Neuronal stem cell (in vitro differentiated cells): ENCODE data around the gene NHS. TPM values are rescaled to one million over a fixed set of nuclear protein-coding genes. Genes with fewer than 3 reads are reported as not detected.
A peak's percentile ranks its signal among the peaks of the same experiment; 100 is the strongest.

Experiments
- DNase-seq: peaks from one replicate; pipeline ENCODE4 v3.0.0-alpha.2; 2013; ENCODE audit warnings: low spot score
- H2AFZ ChIP-seq: one replicate; pipeline ENCODE4 v1.6.1; 2013; ENCODE audit warnings: mild to moderate bottlenecking, low read length, inconsistent platforms
- H2AK5ac ChIP-seq: 2 replicates; pipeline ENCODE4 v1.6.1; 2013; ENCODE audit warnings: low read depth, mild to moderate bottlenecking, inconsistent platforms, low read length, moderate library complexity, mixed read lengths
- H2BK120ac ChIP-seq: 2 replicates; pipeline ENCODE4 v1.6.1; 2013; ENCODE audit warnings: low read depth, mild to moderate bottlenecking, inconsistent platforms, low read length, moderate library complexity, mixed read lengths
- H2BK12ac ChIP-seq: one replicate; pipeline ENCODE4 v1.6.1; 2013; ENCODE audit warnings: low read length, inconsistent platforms
- H2BK15ac ChIP-seq: 2 replicates; pipeline ENCODE4 v1.6.1; 2013; ENCODE audit warnings: mild to moderate bottlenecking, low read length, inconsistent platforms, mixed read lengths
- H2BK5ac ChIP-seq: one replicate; pipeline ENCODE4 v1.6.1; 2013; ENCODE audit warnings: inconsistent platforms, mild to moderate bottlenecking, low read length, moderate library complexity
- H3K14ac ChIP-seq: one replicate; pipeline ENCODE4 v1.6.1; 2013; ENCODE audit warnings: low read length, inconsistent platforms
- H3K18ac ChIP-seq: 2 replicates; pipeline ENCODE4 v1.6.1; 2013; ENCODE audit warnings: low read length, inconsistent platforms
- H3K23ac ChIP-seq: 2 replicates; pipeline ENCODE4 v1.6.1; 2013; ENCODE audit warnings: low read depth, mild to moderate bottlenecking, mixed read lengths, low read length, inconsistent platforms; ENCODE audit not compliant: poor library complexity
- H3K27ac ChIP-seq: replicated peaks from 3 replicates; pipeline ENCODE4 v1.5.1; 2013; ENCODE audit warnings: low read length, inconsistent platforms
- H3K27me3 ChIP-seq, 3 experiments: 2 replicates each; pipeline ENCODE4 v1.6.1; 2013; ENCODE audit warnings: low read length in 3 of 3, mild to moderate bottlenecking in 2 of 3, inconsistent platforms in 1 of 3, low read depth in 1 of 3, mixed read lengths in 1 of 3, moderate library complexity in 1 of 3; ENCODE audit not compliant: control insufficient read depth in 3 of 3, insufficient read depth in 3 of 3
- H3K36me3 ChIP-seq, 2 donors: replicated peaks in 1 of 2; 2 replicates each; pipeline ENCODE4 v1.6.1; 2013; ENCODE audit warnings: low read length in 2 of 2; ENCODE audit not compliant: control insufficient read depth in 2 of 2, insufficient read depth in 2 of 2
- H3K4ac ChIP-seq: 2 replicates; pipeline ENCODE4 v1.6.1; 2013; ENCODE audit warnings: inconsistent platforms, mild to moderate bottlenecking, low read length, moderate library complexity
- H3K4me1 ChIP-seq, 2 donors: 1 replicate in 1 of 2; 2 replicates in 1 of 2; pipeline ENCODE4 v1.6.1; 2013; ENCODE audit warnings: low read length in 2 of 2, low read depth in 1 of 2; ENCODE audit not compliant: control insufficient read depth in 2 of 2, insufficient read depth in 1 of 2
- H3K4me2 ChIP-seq: one replicate; pipeline ENCODE4 v1.6.1; 2013; ENCODE audit warnings: mild to moderate bottlenecking, low read length, inconsistent platforms; ENCODE audit not compliant: insufficient read depth, poor library complexity, severe bottlenecking
- H3K4me3 ChIP-seq, 2 donors: 2 replicates each; pipeline ENCODE4 v1.5.1; 2013; ENCODE audit warnings: low read length in 2 of 2, mild to moderate bottlenecking in 2 of 2, inconsistent platforms in 1 of 2, moderate library complexity in 1 of 2
- H3K79me1 ChIP-seq: one replicate; pipeline ENCODE4 v1.6.1; 2013; ENCODE audit warnings: low read depth, mild to moderate bottlenecking, inconsistent platforms, low read length, moderate library complexity
- H3K9ac ChIP-seq: one replicate; pipeline ENCODE4 v1.6.1; 2013; ENCODE audit warnings: mild to moderate bottlenecking, low read depth, low read length, inconsistent platforms; ENCODE audit not compliant: poor library complexity
- H3K9me3 ChIP-seq, 2 donors: replicated peaks in 1 of 2; 2 replicates each; pipeline versions ENCODE3 to v1.6.1; 2013; ENCODE audit warnings: low read length in 2 of 2, mild to moderate bottlenecking in 2 of 2, inconsistent platforms in 1 of 2, low read depth in 1 of 2, mixed read lengths in 1 of 2, moderate library complexity in 1 of 2; ENCODE audit not compliant: control insufficient read depth in 2 of 2, insufficient read depth in 1 of 2
- H4K8ac ChIP-seq: one replicate; pipeline ENCODE4 v1.6.1; 2013; ENCODE audit warnings: low read depth, mild to moderate bottlenecking, inconsistent platforms, low read length, moderate library complexity
- H4K91ac ChIP-seq: one replicate; pipeline ENCODE4 v1.6.1; 2013; ENCODE audit warnings: low read length, low read depth, mild to moderate bottlenecking, inconsistent platforms; ENCODE audit not compliant: poor library complexity
- WGBS, 2 donors: extraction: QIAGEN DNeasy Blood & Tissue Kit; methylation state at CpG; one replicate each; pipeline ENCODE4 v1.1.7; 2013; ENCODE audit warnings: missing lambda C conversion rate in 2 of 2, mixed read lengths in 1 of 2; ENCODE audit not compliant: insufficient read length in 2 of 2, insufficient replicate concordance in 1 of 2; ENCODE audit errors: extremely low coverage in 2 of 2; 5-methylcytosine and 5-hydroxymethylcytosine counted together
- polyA plus RNA-seq, 2 experiments: library from polyadenylated mRNA; stranded (reverse); fragments of 200-250 nt; gene quantifications; one replicate each; pipeline ENCODE4 v1.2.3, GENCODE V29; 2013

NHS gene
- polyA plus RNA-seq (2013, experiment 1 of 2), result 0.92 TPM
- 0.98 TPM for polyA plus RNA-seq (2013, experiment 2 of 2)

DNA sequence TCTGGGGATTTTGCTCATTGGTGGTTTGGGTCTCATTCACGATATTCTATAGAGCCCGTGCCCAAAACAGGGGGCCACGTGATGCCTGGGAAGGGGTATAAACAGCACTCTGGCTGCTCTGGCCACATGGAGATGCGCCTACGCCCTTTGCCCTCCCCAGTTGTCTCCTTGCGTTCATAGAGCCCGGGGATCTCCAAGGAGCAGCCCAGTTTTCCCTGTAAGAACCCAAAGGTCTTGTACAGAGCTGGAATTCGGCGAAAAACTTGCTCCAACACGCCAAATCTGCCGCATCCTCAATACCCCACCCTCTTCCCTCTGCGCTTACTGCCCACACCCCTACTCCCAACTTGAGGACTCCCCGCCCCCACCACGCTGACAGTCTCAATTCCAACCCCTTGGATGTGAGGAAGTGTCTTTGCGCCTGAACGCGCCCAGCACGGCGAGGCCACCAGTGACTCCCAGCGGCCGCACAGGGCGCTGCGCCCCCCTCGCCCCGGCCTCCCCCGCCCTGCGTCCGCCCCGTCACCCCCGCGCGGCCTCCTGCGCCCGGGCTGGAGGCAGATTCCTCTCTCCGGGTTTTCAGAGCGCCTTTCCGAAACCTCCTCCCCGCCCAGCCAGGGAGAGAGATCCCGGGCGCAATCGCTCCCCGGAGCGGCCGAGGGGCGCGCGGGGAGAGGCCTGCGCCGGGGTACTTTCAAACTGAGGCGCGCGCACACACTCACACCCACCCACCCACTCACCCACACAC is at the start of gene NHS:
TSS of gene NHS (plus strand) at position 582 of the 748 bp plus-strand sequence. CDS start 558 bp downstream, outside the sequence.
- no peak within 1 kb of the TSS for H4K91ac ChIP-seq
- peaks cover 0 to 3% of the 10 kb centered on the region in 2 donors for H3K4me1 ChIP-seq
- no peaks in the 10 kb centered on the region for H3K79me1 ChIP-seq
- no peak within 1 kb of the TSS for H2BK120ac ChIP-seq
- no peak within 1 kb of the TSS for H3K4ac ChIP-seq
- peak within 1 kb of the TSS; percentile 41 for H2BK12ac ChIP-seq
- H3K9me3 ChIP-seq, result no peaks in the 10 kb centered on the region
- no peak within 1 kb of the TSS for H3K23ac ChIP-seq
- H3K36me3 ChIP-seq, result no peaks in the 10 kb centered on the region
- no peak within 1 kb of the TSS for H2BK5ac ChIP-seq
- H3K4me2 ChIP-seq, result peak within 1 kb of the TSS; percentile 73
- no peak within 1 kb of the TSS for H4K8ac ChIP-seq
- peak within 1 kb of the TSS; percentile 68 to 83 for H3K4me3 ChIP-seq
- H3K18ac ChIP-seq, result peak within 1 kb of the TSS; percentile 85
- H2AFZ ChIP-seq, result peak within 1 kb of the TSS; percentile 94
- H2AK5ac ChIP-seq, result no peak within 1 kb of the TSS
- peak; percentile 70 for DNase-seq
- no peak within 1 kb of the TSS for H3K27ac ChIP-seq
- no peak within 1 kb of the TSS for H2BK15ac ChIP-seq
- WGBS, 2 donors, result no CpG with 5 or more reads among the region's 52 CpGs
- no peak within 1 kb of the TSS for H3K14ac ChIP-seq
- peaks cover 0 to 18% (median 6%) of the 10 kb centered on the region in 3 experiments for H3K27me3 ChIP-seq
- peak within 1 kb of the TSS; percentile 84 for H3K9ac ChIP-seq

GRCh38 chrX:17328837-17329236 is 46.2 kb upstream of the NHS start:
- Histone ChIP-seq H3K27ac (no peak overlapping the region), H4K8ac (no peak overlapping the region), H3K4me2 (no peak overlapping the region), H3K4me1 (no peaks in the 10 kb centered on the region), H3K18ac (no peak overlapping the region), H2AK5ac (no peak overlapping the region), H2BK12ac (no peak overlapping the region), H3K9me3 (no peaks in the 10 kb centered on the region), H2AFZ (no peak overlapping the region), H3K4ac (no peak overlapping the region), H4K91ac (no peak overlapping the region), H3K4me3 (no peak overlapping the region), H2BK15ac (no peak overlapping the region), H3K27me3 (peaks cover 0 to 17% (median 0%) of the 10 kb centered on the region in 3 experiments), H2BK5ac (no peak overlapping the region), H3K36me3 (no peaks in the 10 kb centered on the region), H2BK120ac (no peak overlapping the region), H3K23ac (no peak overlapping the region), H3K14ac (no peak overlapping the region), H3K9ac (no peak overlapping the region), H3K79me1 (no peaks in the 10 kb centered on the region)
- no peak for DNase-seq
- no CpG with 5 or more reads among the region's 2 CpGs for WGBS, 2 donors

- H2BK12ac ChIP-seq, result no peak overlapping the region
Measured at GRCh38 chrX:17336377-17336776, 38.6 kb upstream of the NHS start.

GRCh38 chrX:17355976-17356375 is 19.0 kb upstream of the NHS start:
- Histone ChIP-seq H4K8ac (no peak overlapping the region), H3K4me1 (no peaks in the 10 kb centered on the region), H3K9ac (no peak overlapping the region), H3K9me3 (no peaks in the 10 kb centered on the region), H3K23ac (no peak overlapping the region), H3K36me3 (no peaks in the 10 kb centered on the region), H2AK5ac (no peak overlapping the region), H4K91ac (no peak overlapping the region), H3K27me3 (peaks cover 0 to 5% (median 0%) of the 10 kb centered on the region in 3 experiments), H2BK5ac (no peak overlapping the region), H2BK120ac (no peak overlapping the region), H3K27ac (no peak overlapping the region), H3K4ac (no peak overlapping the region), H2BK12ac (no peak overlapping the region), H3K4me3 (no peak overlapping the region), H2AFZ (no peak overlapping the region), H2BK15ac (no peak overlapping the region), H3K4me2 (no peak overlapping the region), H3K14ac (no peak overlapping the region), H3K18ac (no peak overlapping the region), H3K79me1 (no peaks in the 10 kb centered on the region)
- WGBS, 2 donors, result no CpG with 5 or more reads among the region's 4 CpGs
- DNase-seq, result no peak

More at GRCh38 chrX:17336377-17336776, 38.6 kb upstream of the NHS start:
- Histone ChIP-seq H3K18ac (no peak overlapping the region), H3K4me3 (no peak overlapping the region), H2BK120ac (no peak overlapping the region), H3K4ac (no peak overlapping the region), H3K27ac (no peak overlapping the region), H4K91ac (no peak overlapping the region), H2BK15ac (no peak overlapping the region), H2BK5ac (no peak overlapping the region), H2AK5ac (no peak overlapping the region), H4K8ac (no peak overlapping the region), H2AFZ (no peak overlapping the region), H3K27me3 (peaks cover 0 to 6% (median 0%) of the 10 kb centered on the region in 3 experiments), H3K9ac (no peak overlapping the region), H3K23ac (no peak overlapping the region), H3K4me2 (no peak overlapping the region), H3K4me1 (no peaks in the 10 kb centered on the region), H3K36me3 (no peaks in the 10 kb centered on the region), H3K9me3 (no peaks in the 10 kb centered on the region), H3K14ac (no peak overlapping the region), H3K79me1 (no peaks in the 10 kb centered on the region)
- DNase-seq, result no peak
